Measurements from ENCODE around the gene RNASE11.

DNA sequence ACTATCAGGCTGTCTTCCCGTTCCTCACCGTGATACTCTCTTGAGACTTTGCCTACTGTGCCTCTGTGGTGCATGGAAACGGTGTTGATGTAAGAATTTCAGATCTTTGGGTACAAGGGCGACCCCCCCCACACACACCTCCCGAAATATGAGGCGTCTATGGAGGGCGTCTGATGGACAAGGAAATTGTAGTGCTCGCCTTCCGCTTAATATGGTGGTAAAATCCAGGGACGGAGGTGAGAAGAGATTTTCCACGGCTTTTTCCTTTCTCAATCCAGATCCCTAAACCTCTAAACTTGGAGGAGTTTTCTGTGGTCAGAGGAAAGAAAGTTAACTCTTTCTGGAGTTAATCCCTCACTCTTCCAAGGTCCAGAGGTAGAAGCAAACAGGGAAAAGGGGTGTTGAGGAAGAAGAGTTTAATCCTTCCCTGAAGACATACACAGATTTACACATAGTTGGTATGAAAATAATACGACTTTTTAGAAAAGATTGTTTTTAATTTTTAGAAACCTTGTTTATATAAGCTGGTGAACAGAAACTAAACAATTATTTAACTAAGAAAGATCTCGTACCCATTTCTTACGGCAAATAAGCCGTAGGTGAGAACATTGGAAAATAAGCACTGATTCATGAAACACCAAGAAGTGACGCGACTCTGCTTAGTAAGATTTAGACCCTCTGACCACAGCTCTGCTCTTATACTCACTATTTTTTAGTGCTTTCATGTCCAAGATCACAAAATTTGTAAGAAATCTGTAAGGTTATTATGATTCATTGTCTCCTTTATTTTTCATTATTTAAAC is 26.4 kb upstream of the RNASE11 start:
- TF ChIP-seq, protein P1, sequence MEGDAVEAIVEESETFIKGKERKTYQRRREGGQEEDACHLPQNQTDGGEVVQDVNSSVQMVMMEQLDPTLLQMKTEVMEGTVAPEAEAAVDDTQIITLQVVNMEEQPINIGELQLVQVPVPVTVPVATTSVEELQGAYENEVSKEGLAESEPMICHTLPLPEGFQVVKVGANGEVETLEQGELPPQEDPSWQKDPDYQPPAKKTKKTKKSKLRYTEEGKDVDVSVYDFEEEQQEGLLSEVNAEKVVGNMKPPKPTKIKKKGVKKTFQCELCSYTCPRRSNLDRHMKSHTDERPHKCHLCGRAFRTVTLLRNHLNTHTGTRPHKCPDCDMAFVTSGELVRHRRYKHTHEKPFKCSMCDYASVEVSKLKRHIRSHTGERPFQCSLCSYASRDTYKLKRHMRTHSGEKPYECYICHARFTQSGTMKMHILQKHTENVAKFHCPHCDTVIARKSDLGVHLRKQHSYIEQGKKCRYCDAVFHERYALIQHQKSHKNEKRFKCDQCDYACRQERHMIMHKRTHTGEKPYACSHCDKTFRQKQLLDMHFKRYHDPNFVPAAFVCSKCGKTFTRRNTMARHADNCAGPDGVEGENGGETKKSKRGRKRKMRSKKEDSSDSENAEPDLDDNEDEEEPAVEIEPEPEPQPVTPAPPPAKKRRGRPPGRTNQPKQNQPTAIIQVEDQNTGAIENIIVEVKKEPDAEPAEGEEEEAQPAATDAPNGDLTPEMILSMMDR (IDR thresholded peaks at IDR 0.05), result no peak
- TF ChIP-seq POLR2A (IDR thresholded peaks at IDR 0.05), result no peak
